HCT116 (cell line): ENCODE measurements around the gene ARHGEF9. TPM values are rescaled to one million over a fixed set of nuclear protein-coding genes. Genes with fewer than 3 reads are reported as not detected.

ENCODE experiments used
- ATAC-seq: fragments of 200-7000 bp; cut with Tn5 transposase; 2 replicates; pipeline ENCODE4 v1.9.1; 2020; ENCODE audit warnings: mild to moderate bottlenecking, moderate library complexity
- BruUV-seq: library from RNA; stranded (reverse); fragments of 400-500 nt; replicated peaks from 2 replicates; lab custom pipeline; 2021; lab: Mats Ljungman, UMichigan
- CTCF ChIA-PET: fragments of 300-600 bp; sonication (Branson Sonifier 250); formaldehyde crosslinking; loops from one replicate; lab custom pipeline; 2021; ENCODE audit warnings: antibody characterized with exemption; lab: Charles Lee
- POLR2A ChIA-PET: fragments of 300-600, 350-600 bp; sonication (Branson Sonifier 250); formaldehyde crosslinking; loops from one replicate; lab custom pipeline; 2021; ENCODE audit warnings: antibody characterized with exemption; lab: Charles Lee
- RAD21 ChIA-PET, 2 experiments: fragments of 300-600 bp; sonication (Branson Sonifier 250); formaldehyde crosslinking; loops; one replicate each; lab custom pipeline; 2023; ENCODE audit warnings: low total read pairs in 2 of 2; ENCODE audit not compliant: uncharacterized antibody in 2 of 2, unreplicated experiment in 2 of 2, low non-redundant PET in 1 of 2; lab: Charles Lee
- DNase-seq: peaks from one replicate; pipeline ENCODE4 v3.0.0-alpha.2; 2010; ENCODE audit warnings: low read depth, low spot score
- H2AFZ ChIP-seq: fragments of 200-600 bp; shearing (Covaris generic), sonication (generic); 2 replicates; pipeline ENCODE4 v1.6.1; 2017; ENCODE audit warnings: low read depth, mixed run types, mixed read lengths, antibody characterized with exemption, low read length; ENCODE audit not compliant: poor library complexity, severe bottlenecking
- H3K27ac ChIP-seq: 2 replicates; pipeline ENCODE4 v1.5.1; 2012; ENCODE audit warnings: low read depth, low read length
- H3K27me3 ChIP-seq: fragments of 200-600 bp; sonication (generic); 2 replicates; pipeline ENCODE4 v1.6.1; 2016; ENCODE audit warnings: mixed run types, low read length, mixed read lengths; ENCODE audit not compliant: insufficient read depth
- H3K36me3 ChIP-seq, 2 experiments: fragments of 200-500 bp in 1 of 2; fragments of 200-600 bp in 1 of 2; sonication (Bioruptor generic) in 1 of 2; sonication (generic) in 1 of 2; 2 replicates each; pipeline versions ENCODE4 v1.5.1 to v1.6.1; 2014 to 2016; ENCODE audit warnings: low read length in 2 of 2, inconsistent platforms in 1 of 2, mixed read lengths in 1 of 2, mixed run types in 1 of 2; ENCODE audit not compliant: insufficient read depth in 2 of 2, control insufficient read depth in 1 of 2
- H3K4me1 ChIP-seq, 2 experiments: fragments of 200-600 bp in 1 of 2; sonication (generic) in 1 of 2; 2 replicates each; pipeline versions ENCODE4 v1.5.1 to v1.6.1; 2012 to 2017; ENCODE audit warnings: low read length in 2 of 2, inconsistent platforms in 1 of 2, mild to moderate bottlenecking in 1 of 2, mixed read lengths in 1 of 2, mixed run types in 1 of 2, moderate library complexity in 1 of 2; ENCODE audit not compliant: insufficient read depth in 2 of 2, control insufficient read depth in 1 of 2
- H3K4me2 ChIP-seq: fragments of 200-600 bp; sonication (generic); 2 replicates; pipeline ENCODE4 v1.6.1; 2017; ENCODE audit warnings: mixed run types, low read length, mixed read lengths
- H3K4me3 ChIP-seq, 2 experiments: fragments of 200-600 bp in 1 of 2; sonication (generic) in 1 of 2; replicated peaks in 1 of 2; 2 replicates each; pipeline ENCODE4 v1.5.1; 2011 to 2016; ENCODE audit warnings: low read length in 2 of 2, control low read depth in 1 of 2, low read depth in 1 of 2, mild to moderate bottlenecking in 1 of 2, mixed read lengths in 1 of 2, mixed run types in 1 of 2
- H3K79me2 ChIP-seq: fragments of 200-600 bp; sonication (generic); 2 replicates; pipeline ENCODE4 v1.6.1; 2017; ENCODE audit warnings: mild to moderate bottlenecking, mixed run types, low read length, moderate library complexity, mixed read lengths; ENCODE audit not compliant: insufficient read depth
- H3K9ac ChIP-seq: fragments of 200-600 bp; sonication (generic); 2 replicates; pipeline ENCODE4 v1.6.1; 2016; ENCODE audit warnings: low read length, mixed read lengths
- H3K9me2 ChIP-seq: fragments of 200-600 bp; sonication (generic), shearing (Covaris generic); 2 replicates; pipeline ENCODE4 v1.6.1; 2017; ENCODE audit warnings: mixed run types, mild to moderate bottlenecking, moderate library complexity; ENCODE audit not compliant: insufficient read depth
- H3K9me3 ChIP-seq, 2 experiments: fragments of 200-500 bp in 1 of 2; fragments of 200-600 bp in 1 of 2; sonication (Bioruptor generic) in 1 of 2; sonication (generic) in 1 of 2; 2 replicates each; pipeline ENCODE4 v1.6.1; 2014 to 2017; ENCODE audit warnings: low read length in 2 of 2, mixed read lengths in 2 of 2, inconsistent platforms in 1 of 2, low read depth in 1 of 2, mild to moderate bottlenecking in 1 of 2, mixed run types in 1 of 2, moderate library complexity in 1 of 2; ENCODE audit not compliant: control insufficient read depth in 1 of 2, insufficient read depth in 1 of 2
- H4K20me1 ChIP-seq: fragments of 200-600 bp; sonication (generic), shearing (Covaris generic); 2 replicates; pipeline ENCODE4 v1.6.1; 2017; ENCODE audit warnings: mixed run types, mild to moderate bottlenecking, moderate library complexity; ENCODE audit not compliant: insufficient read depth
- CBX3 ChIP-seq: IDR thresholded peaks from 2 replicates; pipeline ENCODE4 v1.6.1; 2012; ENCODE audit warnings: low read depth
- CEBPB ChIP-seq: IDR thresholded peaks from 2 replicates; pipeline ENCODE4 v1.6.1; 2012; ENCODE audit warnings: low read depth
- CTCF ChIP-seq, 3 experiments: fragments of 200-600 bp in 1 of 3; sonication (generic) in 1 of 3; IDR thresholded peaks in 2 of 3; conservative IDR thresholded peaks in 1 of 3; 2 replicates each; pipeline ENCODE4 v1.5.1; 2012 to 2017; ENCODE audit warnings: low read depth in 2 of 3, low read length in 2 of 3, antibody characterized with exemption in 1 of 3, borderline replicate concordance in 1 of 3, control low read depth in 1 of 3, mild to moderate bottlenecking in 1 of 3, mixed read lengths in 1 of 3, mixed run types in 1 of 3, moderate library complexity in 1 of 3; ENCODE audit not compliant: insufficient read depth in 1 of 3
- ELF1 ChIP-seq: IDR thresholded peaks from 2 replicates; pipeline ENCODE4 v1.6.1; 2012; ENCODE audit warnings: low read depth, borderline replicate concordance
- EZH2 ChIP-seq: fragments of 200-600 bp; sonication (generic); IDR thresholded peaks from 2 replicates; pipeline ENCODE4 v1.6.1; 2017; ENCODE audit warnings: antibody characterized with exemption, mixed run types
- JUND ChIP-seq: IDR thresholded peaks from 2 replicates; pipeline ENCODE4 v1.6.1; 2012
- POLR2A ChIP-seq: IDR thresholded peaks from 2 replicates; pipeline ENCODE4 v1.7.0; 2011; ENCODE audit warnings: borderline replicate concordance; ENCODE audit not compliant: insufficient read depth, insufficient read length; ENCODE audit errors: extremely low read depth
- POLR2AphosphoS5 ChIP-seq: IDR thresholded peaks from 2 replicates; pipeline ENCODE4 v1.6.1; 2011; ENCODE audit warnings: mild to moderate bottlenecking, low read depth, low read length, moderate library complexity
- intact Hi-C: fragments of 100-400 bp; cut with micrococcal nuclease; formaldehyde crosslinking; loops from 2 replicates; pipeline ENCODE4 v1.10.0; 2022
- total RNA-seq: library from RNA; stranded (reverse); gene quantifications from one replicate; pipeline ENCODE4 v1.2.1, GENCODE V29; 2021; ENCODE audit not compliant: unreplicated experiment

The ARHGEF9 gene
- total RNA-seq, 1 experiment from 2014 or later, result 15.0 TPM

- Histone ChIP-seq H3K9ac (no peak overlapping the region), H3K9me2 (no peaks in the 10 kb centered on the region), H3K4me2 (no peak overlapping the region), H3K27ac (no peak overlapping the region), H3K9me3 (no peaks in the 10 kb centered on the region), H3K79me2 (no peaks in the 10 kb centered on the region), H3K4me3 (no peak overlapping the region), H3K36me3 (no peaks in the 10 kb centered on the region), H3K4me1 (no peaks in the 10 kb centered on the region), H3K27me3 (no peaks in the 10 kb centered on the region), H4K20me1 (no peaks in the 10 kb centered on the region), H2AFZ (no peak overlapping the region)
- ChIA-PET POLR2A (no interaction called here), CTCF (no interaction called here), RAD21 (no interaction called here)
- TF ChIP-seq CEBPB (no peak), ELF1 (no peak), EZH2 (no peak), JUND (no peak), CTCF (IDR thresholded peaks at IDR 0.05 in 2 of 3, conservative IDR thresholded peaks at IDR 0.05 in 1 of 3; ENCODE audit: borderline replicate concordance in 1 of 3, insufficient read depth in 1 of 3, low read depth in 2 of 3, low read length in 2 of 3) (no peak), POLR2A (no peak), CBX3 (no peak)
- ATAC-seq (no peak), DNase-seq (no peak)
- BruUV-seq, result no TSS peak
- intact Hi-C loops, result no loop called here
Measured at GRCh38 chrX:63817696-63818095, 32.7 kb upstream of the ARHGEF9 start.

- Histone ChIP-seq H3K9me2 (no peaks in the 10 kb centered on the region), H3K4me3 (no peak overlapping the region), H3K9me3 (no peaks in the 10 kb centered on the region), H4K20me1 (no peaks in the 10 kb centered on the region), H3K27me3 (no peaks in the 10 kb centered on the region), H3K4me1 (no peaks in the 10 kb centered on the region), H3K79me2 (no peaks in the 10 kb centered on the region), H3K36me3 (no peaks in the 10 kb centered on the region), H3K9ac (no peak overlapping the region), H2AFZ (no peak overlapping the region), H3K4me2 (no peak overlapping the region), H3K27ac (no peak overlapping the region)
- BruUV-seq, result no TSS peak
- no peak for DNase-seq
- ATAC-seq, result no peak
- ChIA-PET RAD21 (no interaction called here), POLR2A (no interaction called here), CTCF (no interaction called here)
- TF ChIP-seq CTCF (IDR thresholded peaks at IDR 0.05 in 2 of 3, conservative IDR thresholded peaks at IDR 0.05 in 1 of 3; ENCODE audit: borderline replicate concordance in 1 of 3, insufficient read depth in 1 of 3, low read depth in 2 of 3, low read length in 2 of 3), result peak in 2 of 3 experiments; percentile 29 to 51; a peak in 3 of 6 replicates
- TF ChIP-seq POLR2AphosphoS5, result no peak
- intact Hi-C loops, result no loop called here
Measured at GRCh38 chrX:63812823-63813222, 27.8 kb upstream of the ARHGEF9 start.
